GM12878 (cell line): Measurements from ENCODE around the gene NFIL3. TPM values are rescaled to one million over a fixed set of nuclear protein-coding genes. Genes with fewer than 3 reads are reported as not detected.

ENCODE experiments used
- ATAC-seq: fragments of 200-7000 bp; cut with Tn5 transposase; 3 replicates; pipeline ENCODE4 v1.9.1; 2020; ENCODE audit warnings: mild to moderate bottlenecking, moderate library complexity
- BruUV-seq: library from RNA; stranded (reverse); fragments of 400-500 nt; replicated peaks from 2 replicates; lab custom pipeline; 2021; lab: Mats Ljungman, UMichigan
- CTCF ChIA-PET: fragments of 300-600 bp; sonication (Branson Sonifier 250); formaldehyde crosslinking; extraction: SDS; loops from one replicate; lab custom pipeline; 2021; ENCODE audit warnings: inconsistent platforms; lab: Yijun Ruan, JAX
- POLR2A ChIA-PET: fragments of 350-600 bp; formaldehyde crosslinking; extraction: SDS; loops from one replicate; lab custom pipeline; 2021; ENCODE audit warnings: inconsistent platforms; lab: Charles Lee
- RAD21 ChIA-PET: fragments of 300-600 bp; sonication (Branson Sonifier 250); formaldehyde crosslinking; loops from one replicate; lab custom pipeline; 2023; ENCODE audit warnings: antibody characterized with exemption; ENCODE audit not compliant: unreplicated experiment; lab: Charles Lee
- SMC1A ChIA-PET: fragments of 300-600 bp; sonication (Branson Sonifier 250); formaldehyde crosslinking; loops from one replicate; lab custom pipeline; 2023; ENCODE audit not compliant: unreplicated experiment, uncharacterized antibody; lab: Charles Lee
- DNase-seq: peaks from one replicate; pipeline ENCODE4 v3.0.0-alpha.2; 2011; ENCODE audit warnings: low read depth, low spot score
- FAIRE-seq: peaks from 3 replicates; lab custom pipeline; 2011; peaks lifted over from hg19 to GRCh38; lab: Jason Lieb, UNC
- H2AFZ ChIP-seq: 2 replicates; pipeline ENCODE4 v1.6.0; 2011; ENCODE audit warnings: low read depth, low read length, control low read depth; ENCODE audit not compliant: control insufficient read depth
- H3K27ac ChIP-seq: 2 replicates; pipeline ENCODE4 v1.5.1; 2011; ENCODE audit warnings: control low read depth; ENCODE audit not compliant: control insufficient read depth, insufficient read depth
- H3K27me3 ChIP-seq, 2 experiments: replicated peaks in 1 of 2; 2 replicates each; pipeline versions ENCODE4 v1.6.0 to v1.6.1; 2011; ENCODE audit warnings: low read length in 1 of 2; ENCODE audit not compliant: control insufficient read depth in 2 of 2, insufficient read depth in 2 of 2
- H3K36me3 ChIP-seq, 2 experiments: 2 replicates each; pipeline ENCODE4 v1.5.1; 2011; ENCODE audit warnings: low read length in 1 of 2; ENCODE audit not compliant: control insufficient read depth in 2 of 2, insufficient read depth in 2 of 2
- H3K4me1 ChIP-seq: 2 replicates; pipeline ENCODE4 v1.6.1; 2011; ENCODE audit warnings: mild to moderate bottlenecking, low read length, moderate library complexity, mixed read lengths; ENCODE audit not compliant: control insufficient read depth, insufficient read depth
- H3K4me2 ChIP-seq: 2 replicates; pipeline ENCODE4 v1.6.0; 2011; ENCODE audit warnings: control low read depth; ENCODE audit not compliant: control insufficient read depth, insufficient read depth
- H3K4me3 ChIP-seq: fragments of 200-600 bp; sonication (generic); 2 replicates; pipeline ENCODE4 v1.5.1; 2016
- H3K79me2 ChIP-seq: 2 replicates; pipeline ENCODE4 v1.6.0; 2011; ENCODE audit warnings: low read length; ENCODE audit not compliant: control insufficient read depth, insufficient read depth
- H3K9ac ChIP-seq: 2 replicates; pipeline ENCODE4 v1.8.0; 2011; ENCODE audit warnings: low read length, control low read depth, mixed read lengths; ENCODE audit not compliant: control insufficient read depth, insufficient read depth
- H3K9me3 ChIP-seq: replicated peaks from 3 replicates; pipeline ENCODE4 v1.5.1; 2011; ENCODE audit warnings: mild to moderate bottlenecking, low read length; ENCODE audit not compliant: control insufficient read depth, insufficient read depth
- H4K20me1 ChIP-seq: 2 replicates; pipeline ENCODE4 v1.6.0; 2011; ENCODE audit not compliant: control insufficient read depth, insufficient read depth
- IRF4 ChIP-seq: IDR thresholded peaks from 2 replicates; pipeline ENCODE4 v1.6.1; 2011; ENCODE audit warnings: low read depth, low read length
- JUND ChIP-seq: IDR thresholded peaks from 2 replicates; pipeline ENCODE4 v1.6.1; 2012; ENCODE audit warnings: low read depth, mild to moderate bottlenecking, low read length, improper control_type of control experiment, moderate library complexity
- NFIC ChIP-seq: IDR thresholded peaks from 2 replicates; pipeline ENCODE4 v1.6.1; 2012; ENCODE audit warnings: low read depth, mild to moderate bottlenecking, inconsistent platforms, low read length, moderate library complexity
- NRF1 ChIP-seq: conservative IDR thresholded peaks from 2 replicates; pipeline ENCODE4 v1.6.1; 2011; ENCODE audit warnings: mild to moderate bottlenecking, low read depth, low read length, improper control_type of control experiment
- PAX8 ChIP-seq: fragments of 450-650 bp; IDR thresholded peaks from 2 replicates; pipeline ENCODE4 v1.6.1; 2017; ENCODE audit warnings: mild to moderate bottlenecking, moderate library complexity
- TARDBP ChIP-seq: IDR thresholded peaks from 2 replicates; pipeline ENCODE4 v1.6.1; 2016; ENCODE audit warnings: borderline replicate concordance
- WGBS: methylation state at CpG from one replicate; pipeline ENCODE4 v1.1.6; 2016; ENCODE audit warnings: low lambda C conversion rate; ENCODE audit not compliant: insufficient replicate concordance, insufficient coverage; ENCODE audit errors: missing lambda C conversion rate; 5-methylcytosine and 5-hydroxymethylcytosine counted together
- in situ Hi-C: fragments of 300-500 bp; cut with MboI; formaldehyde crosslinking; loops from 9 replicates; pipeline ENCODE4 v1.14.3; 2018; ENCODE audit warnings: mixed read lengths
- intact Hi-C: fragments of 100-400 bp; cut with micrococcal nuclease; formaldehyde crosslinking; loops from one replicate; pipeline ENCODE4 v1.14.2; 2022; ENCODE audit not compliant: unreplicated experiment
- polyA plus RNA-seq, 11 experiments: library from polyadenylated mRNA; depleted of rRNA in 4 of 11; unstranded in 6 of 11; stranded (reverse) in 5 of 11; fragments of >200 nt; fragmentation: Nextera tagmentation in 4 of 11; fragmentation: Illumina TruSeq in 1 of 11; extraction: Ambion mirVana in 4 of 11; extraction: Trizol in 1 of 11; gene quantifications; 1 replicate in 1 of 11; 2 replicates in 10 of 11; pipeline versions ENCODE4 v1.2.1 to v1.2.3, GENCODE V29; 2011 to 2016; ENCODE audit warnings: inconsistent platforms in 2 of 11, missing spikeins in 2 of 11, low read depth in 1 of 11
- total RNA-seq, 4 experiments: library from RNA; depleted of rRNA in 3 of 4; stranded (reverse); fragments of >200 nt in 3 of 4; fragmentation: Illumina TruSeq in 1 of 4; extraction: Trizol in 1 of 4; gene quantifications; 2 replicates each; pipeline versions ENCODE4 v1.2.1 to v1.2.3, GENCODE V29; 2013 to 2021
- TF ChIP-seq, protein P1 (sequence below): IDR thresholded peaks from 2 replicates; pipeline ENCODE4 v1.6.1; 2011; ENCODE audit warnings: borderline replicate concordance, low read depth, mild to moderate bottlenecking, moderate library complexity, mixed read lengths, low read length; ENCODE audit not compliant: insufficient read depth; ENCODE audit errors: extremely low read length
- TF ChIP-seq, protein P2 (sequence below): IDR thresholded peaks from 2 replicates; pipeline ENCODE4 v1.6.1; 2012; ENCODE audit warnings: low read depth, low read length, improper control_type of control experiment
- TF ChIP-seq, protein P3 (sequence below): fragments of 450-650 bp; IDR thresholded peaks from 2 replicates; pipeline ENCODE4 v1.6.1; 2017; ENCODE audit warnings: low read depth, mild to moderate bottlenecking, moderate library complexity

NFIL3 gene
- total and polyA plus RNA-seq, 10 of the 15 experiments (the other 5 are each of a cell fraction or from before 2014, with no cell fraction given), result 0.18 to 1.0 (median 0.36) TPM; not detected in 3

GRCh38 chr9:91416096-91416712, 7.4 kb downstream of the NFIL3 start:
- Histone ChIP-seq H3K27ac (no peak overlapping the region), H3K9me3 (no peaks in the 10 kb centered on the region), H3K27me3 (peaks cover 2 to 4% of the 10 kb centered on the region in 2 experiments; a peak in 2 of 4 replicates), H3K4me2 (no peak overlapping the region), H3K4me1 (no peaks in the 10 kb centered on the region), H3K4me3 (no peak overlapping the region)
- SMC1A ChIA-PET, result no interaction called here
- CTCF ChIA-PET, result no interaction called here
- in situ Hi-C loops, result no loop called here
- DNase-seq (no peak), FAIRE-seq (peak; percentile 44)
- RAD21 ChIA-PET, result interaction anchor here (1.7 kb wide), 1 partner anchor 327 kb away, joined by 3 read pairs; no protein-coding TSS in a partner anchor
- TF ChIP-seq NFIC (no peak), IRF4 (no peak), PAX8 (no peak), JUND (no peak), TARDBP (no peak), NRF1 (no peak)
- TF ChIP-seq, protein P1, sequence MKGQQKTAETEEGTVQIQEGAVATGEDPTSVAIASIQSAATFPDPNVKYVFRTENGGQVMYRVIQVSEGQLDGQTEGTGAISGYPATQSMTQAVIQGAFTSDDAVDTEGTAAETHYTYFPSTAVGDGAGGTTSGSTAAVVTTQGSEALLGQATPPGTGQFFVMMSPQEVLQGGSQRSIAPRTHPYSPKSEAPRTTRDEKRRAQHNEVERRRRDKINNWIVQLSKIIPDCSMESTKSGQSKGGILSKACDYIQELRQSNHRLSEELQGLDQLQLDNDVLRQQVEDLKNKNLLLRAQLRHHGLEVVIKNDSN, result no peak
- TF ChIP-seq, protein P2, sequence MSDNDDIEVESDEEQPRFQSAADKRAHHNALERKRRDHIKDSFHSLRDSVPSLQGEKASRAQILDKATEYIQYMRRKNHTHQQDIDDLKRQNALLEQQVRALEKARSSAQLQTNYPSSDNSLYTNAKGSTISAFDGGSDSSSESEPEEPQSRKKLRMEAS, result no peak
- TF ChIP-seq, protein P3, sequence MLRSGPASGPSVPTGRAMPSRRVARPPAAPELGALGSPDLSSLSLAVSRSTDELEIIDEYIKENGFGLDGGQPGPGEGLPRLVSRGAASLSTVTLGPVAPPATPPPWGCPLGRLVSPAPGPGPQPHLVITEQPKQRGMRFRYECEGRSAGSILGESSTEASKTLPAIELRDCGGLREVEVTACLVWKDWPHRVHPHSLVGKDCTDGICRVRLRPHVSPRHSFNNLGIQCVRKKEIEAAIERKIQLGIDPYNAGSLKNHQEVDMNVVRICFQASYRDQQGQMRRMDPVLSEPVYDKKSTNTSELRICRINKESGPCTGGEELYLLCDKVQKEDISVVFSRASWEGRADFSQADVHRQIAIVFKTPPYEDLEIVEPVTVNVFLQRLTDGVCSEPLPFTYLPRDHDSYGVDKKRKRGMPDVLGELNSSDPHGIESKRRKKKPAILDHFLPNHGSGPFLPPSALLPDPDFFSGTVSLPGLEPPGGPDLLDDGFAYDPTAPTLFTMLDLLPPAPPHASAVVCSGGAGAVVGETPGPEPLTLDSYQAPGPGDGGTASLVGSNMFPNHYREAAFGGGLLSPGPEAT, result no peak
- TF ChIP-seq, all 136 proteins: peak for 0
- ATAC-seq, result no peak
- H4K20me1 ChIP-seq, result no peaks in the 10 kb centered on the region
- H2AFZ ChIP-seq, result no peak overlapping the region
- no peak overlapping the region for H3K9ac ChIP-seq
- WGBS, result 65% methylated on average over 4 of the region's 4 CpGs
- BruUV-seq, result no TSS peak
- intact Hi-C loops, result no loop called here
- no peaks in the 10 kb centered on the region for H3K79me2 ChIP-seq
- POLR2A ChIA-PET, result no interaction called here
- H3K36me3 ChIP-seq, result no peaks in the 10 kb centered on the region
